ENCODE results near the gene ULK3. TPM values are rescaled to one million over a fixed set of nuclear protein-coding genes. Genes with fewer than 3 reads are reported as not detected.

ULK3 gene
- total RNA-seq, 1 experiment from 2014 or later = 48.4 TPM

GRCh38 chr15:74821091-74821789, 21.7 kb downstream of the ULK3 start (continued):
- TF ChIP-seq REST (IDR thresholded peaks at IDR 0.05; ENCODE audit: low read depth) (no peak), ATF3 (IDR thresholded peaks at IDR 0.05) (no peak)
- TF ChIP-seq, protein P1, sequence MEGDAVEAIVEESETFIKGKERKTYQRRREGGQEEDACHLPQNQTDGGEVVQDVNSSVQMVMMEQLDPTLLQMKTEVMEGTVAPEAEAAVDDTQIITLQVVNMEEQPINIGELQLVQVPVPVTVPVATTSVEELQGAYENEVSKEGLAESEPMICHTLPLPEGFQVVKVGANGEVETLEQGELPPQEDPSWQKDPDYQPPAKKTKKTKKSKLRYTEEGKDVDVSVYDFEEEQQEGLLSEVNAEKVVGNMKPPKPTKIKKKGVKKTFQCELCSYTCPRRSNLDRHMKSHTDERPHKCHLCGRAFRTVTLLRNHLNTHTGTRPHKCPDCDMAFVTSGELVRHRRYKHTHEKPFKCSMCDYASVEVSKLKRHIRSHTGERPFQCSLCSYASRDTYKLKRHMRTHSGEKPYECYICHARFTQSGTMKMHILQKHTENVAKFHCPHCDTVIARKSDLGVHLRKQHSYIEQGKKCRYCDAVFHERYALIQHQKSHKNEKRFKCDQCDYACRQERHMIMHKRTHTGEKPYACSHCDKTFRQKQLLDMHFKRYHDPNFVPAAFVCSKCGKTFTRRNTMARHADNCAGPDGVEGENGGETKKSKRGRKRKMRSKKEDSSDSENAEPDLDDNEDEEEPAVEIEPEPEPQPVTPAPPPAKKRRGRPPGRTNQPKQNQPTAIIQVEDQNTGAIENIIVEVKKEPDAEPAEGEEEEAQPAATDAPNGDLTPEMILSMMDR (IDR thresholded peaks at IDR 0.05 in 2 of 3, conservative IDR thresholded peaks at IDR 0.05 in 1 of 3; ENCODE audit: borderline replicate concordance in 1 of 3, insufficient read depth in 1 of 3, low read depth in 2 of 3, low read length in 2 of 3) = no peak

- ATAC-seq (no peak), DNase-seq (ENCODE audit: low read depth, low spot score) (no peak)
- Histone ChIP-seq H3K9me3 (ENCODE audit: control insufficient read depth in 1 of 2, insufficient read depth in 1 of 2, low read depth in 1 of 2, low read length in 2 of 2) (no peaks in the 10 kb centered on the region), H3K4me1 (ENCODE audit: control insufficient read depth in 1 of 2, insufficient read depth in 2 of 2, low read length in 2 of 2) (peaks cover 18 to 33% of the 10 kb centered on the region in 2 experiments), H3K79me2 (ENCODE audit: insufficient read depth, low read length) (no peaks in the 10 kb centered on the region), H3K27ac (ENCODE audit: low read depth, low read length) (no peak overlapping the region), H3K27me3 (ENCODE audit: insufficient read depth, low read length) (no peaks in the 10 kb centered on the region; the same call in 1 of the 2 replicates), H3K9ac (ENCODE audit: low read length) (no peak overlapping the region), H2AFZ (ENCODE audit: low read depth, low read length, poor library complexity, severe bottlenecking) (no peak overlapping the region), H4K20me1 (ENCODE audit: insufficient read depth) (no peaks in the 10 kb centered on the region), H3K9me2 (ENCODE audit: insufficient read depth) (no peaks in the 10 kb centered on the region), H3K4me2 (ENCODE audit: low read length) (no peak overlapping the region), H3K36me3 (ENCODE audit: control insufficient read depth in 1 of 2, insufficient read depth in 2 of 2, low read length in 2 of 2) (no peaks in the 10 kb centered on the region), H3K4me3 (replicated peaks in 1 of 2; ENCODE audit: low read depth in 1 of 2, low read length in 2 of 2) (no peak overlapping the region)
- ChIA-PET CTCF (no interaction called here), POLR2A (no interaction called here), RAD21 (ENCODE audit: low non-redundant PET in 1 of 2, low total read pairs in 2 of 2, uncharacterized antibody in 2 of 2, unreplicated experiment in 2 of 2) (no interaction called here)
- intact Hi-C loops (cut with micrococcal nuclease) = no loop called here
- TF ChIP-seq CEBPB (IDR thresholded peaks at IDR 0.05; ENCODE audit: low read depth) (no peak), JUND (IDR thresholded peaks at IDR 0.05) (no peak), YY1 (IDR thresholded peaks at IDR 0.05; ENCODE audit: extremely low read depth, insufficient replicate concordance, low read depth, low read length) (no peak), ZNF274 (IDR thresholded peaks at IDR 0.05; ENCODE audit: low read depth, low read length) (no peak), RAD21 (IDR thresholded peaks at IDR 0.05; ENCODE audit: low read depth) (no peak), EZH2 (IDR thresholded peaks at IDR 0.05) (no peak), ATF3 (IDR thresholded peaks at IDR 0.05) (no peak)
- TF ChIP-seq, protein P2, sequence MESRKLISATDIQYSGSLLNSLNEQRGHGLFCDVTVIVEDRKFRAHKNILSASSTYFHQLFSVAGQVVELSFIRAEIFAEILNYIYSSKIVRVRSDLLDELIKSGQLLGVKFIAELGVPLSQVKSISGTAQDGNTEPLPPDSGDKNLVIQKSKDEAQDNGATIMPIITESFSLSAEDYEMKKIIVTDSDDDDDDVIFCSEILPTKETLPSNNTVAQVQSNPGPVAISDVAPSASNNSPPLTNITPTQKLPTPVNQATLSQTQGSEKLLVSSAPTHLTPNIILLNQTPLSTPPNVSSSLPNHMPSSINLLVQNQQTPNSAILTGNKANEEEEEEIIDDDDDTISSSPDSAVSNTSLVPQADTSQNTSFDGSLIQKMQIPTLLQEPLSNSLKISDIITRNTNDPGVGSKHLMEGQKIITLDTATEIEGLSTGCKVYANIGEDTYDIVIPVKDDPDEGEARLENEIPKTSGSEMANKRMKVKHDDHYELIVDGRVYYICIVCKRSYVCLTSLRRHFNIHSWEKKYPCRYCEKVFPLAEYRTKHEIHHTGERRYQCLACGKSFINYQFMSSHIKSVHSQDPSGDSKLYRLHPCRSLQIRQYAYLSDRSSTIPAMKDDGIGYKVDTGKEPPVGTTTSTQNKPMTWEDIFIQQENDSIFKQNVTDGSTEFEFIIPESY (IDR thresholded peaks at IDR 0.05; ENCODE audit: extremely low read depth, insufficient replicate concordance, low read length) = no peak
- TF ChIP-seq, protein P1 (IDR thresholded peaks at IDR 0.05 in 2 of 3, conservative IDR thresholded peaks at IDR 0.05 in 1 of 3; ENCODE audit: borderline replicate concordance in 1 of 3, insufficient read depth in 1 of 3, low read depth in 2 of 3, low read length in 2 of 3) = no peak
- no TSS peak for BruUV-seq (replicated peaks)
Observed at GRCh38 chr15:74820056-74820455, 22.9 kb downstream of the ULK3 start.
